HepG2 (cell line): Measurements from ENCODE around the gene ZBTB21. TPM values are rescaled to one million over a fixed set of nuclear protein-coding genes. Genes with fewer than 3 reads are reported as not detected.

ENCODE experiments used
- BRCA1 ChIP-seq: sonication (generic); formaldehyde crosslinking; IDR thresholded peaks from 2 replicates; pipeline ENCODE4 v1.4.0; 2020; ENCODE audit warnings: missing genetic modification reagents
- KIAA2018 ChIP-seq: sonication (generic); formaldehyde crosslinking; IDR thresholded peaks from 2 replicates; pipeline ENCODE4 v1.5.0; 2020; ENCODE audit warnings: mild to moderate bottlenecking, missing genetic modification reagents, borderline replicate concordance
- PCBP1 ChIP-seq: fragments of 200-400 bp; formaldehyde crosslinking; IDR thresholded peaks from 2 replicates; pipeline ENCODE4 v1.6.1; 2017; ENCODE audit warnings: mild to moderate bottlenecking, low read depth, low read length, borderline replicate concordance
- RELA ChIP-seq: sonication (generic); formaldehyde crosslinking; IDR thresholded peaks from 2 replicates; pipeline ENCODE4 v1.4.0; 2020; ENCODE audit warnings: missing genetic modification reagents
- ZFP37 ChIP-seq: sonication (generic); formaldehyde crosslinking; IDR thresholded peaks from 2 replicates; pipeline ENCODE4 v1.4.0; 2020; ENCODE audit warnings: missing genetic modification reagents, borderline replicate concordance
- ZNF362 ChIP-seq: sonication (generic); formaldehyde crosslinking; IDR thresholded peaks from 2 replicates; pipeline ENCODE4 v1.4.0; 2020; ENCODE audit warnings: missing genetic modification reagents, mild to moderate bottlenecking, borderline replicate concordance
- ZNF382 ChIP-seq: sonication (generic); formaldehyde crosslinking; IDR thresholded peaks from 2 replicates; pipeline ENCODE4 v1.5.0; 2020; ENCODE audit warnings: missing genetic modification reagents, mild to moderate bottlenecking, borderline replicate concordance
- polyA plus RNA-seq, 8 experiments: library from polyadenylated mRNA; depleted of rRNA in 3 of 8; stranded (reverse) in 7 of 8; unstranded in 1 of 8; fragments of >200 nt; fragmentation: Illumina TruSeq in 4 of 8; extraction: Trizol in 4 of 8; gene quantifications; 2 replicates each; pipeline versions ENCODE4 v1.2.1 to v1.2.3, GENCODE V29; 2011 to 2016; ENCODE audit warnings: low read depth in 4 of 8, missing spikeins in 1 of 8, mixed read lengths in 1 of 8; ENCODE audit not compliant: insufficient read depth in 1 of 8
- total RNA-seq, 5 experiments: library from RNA; depleted of rRNA; stranded (reverse); fragments of >200 nt; fragmentation: Illumina TruSeq; extraction: Trizol; gene quantifications; 2 replicates each; pipeline ENCODE4 v1.2.3, GENCODE V29; 2016; ENCODE audit warnings: low read depth in 1 of 5
- TF ChIP-seq, protein P1 (sequence below): sonication (generic); formaldehyde crosslinking; IDR thresholded peaks from 2 replicates; pipeline ENCODE4 v1.4.0; 2020; ENCODE audit warnings: missing genetic modification reagents

Gene ZBTB21
- total and polyA plus RNA-seq, 2 of the 13 experiments (the other 11 are each of a cell fraction or from before 2014, with no cell fraction given), result 4.5 to 6.1 TPM

DNA sequence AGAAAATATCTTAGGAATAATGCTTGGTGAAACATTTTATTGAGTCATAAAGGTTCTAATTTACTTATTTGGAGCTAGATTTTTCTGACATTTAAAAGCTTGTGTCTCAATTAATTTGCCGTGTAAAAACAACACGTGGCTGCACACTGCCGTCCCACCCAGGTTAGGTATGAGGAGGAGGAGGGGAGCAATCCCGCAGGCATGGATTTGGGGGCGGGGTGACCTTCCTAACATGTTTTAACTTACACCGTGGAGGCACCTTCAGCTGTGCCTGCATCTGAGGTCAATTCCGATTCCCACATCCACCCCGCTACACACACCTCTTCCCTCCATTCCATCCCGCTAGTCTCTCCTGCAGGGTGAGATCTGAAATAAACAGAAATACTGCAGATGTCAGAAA lies 32.5 kb upstream of the ZBTB21 start (continued):
- TF ChIP-seq ZNF362, result no peak
- TF ChIP-seq, protein P1, sequence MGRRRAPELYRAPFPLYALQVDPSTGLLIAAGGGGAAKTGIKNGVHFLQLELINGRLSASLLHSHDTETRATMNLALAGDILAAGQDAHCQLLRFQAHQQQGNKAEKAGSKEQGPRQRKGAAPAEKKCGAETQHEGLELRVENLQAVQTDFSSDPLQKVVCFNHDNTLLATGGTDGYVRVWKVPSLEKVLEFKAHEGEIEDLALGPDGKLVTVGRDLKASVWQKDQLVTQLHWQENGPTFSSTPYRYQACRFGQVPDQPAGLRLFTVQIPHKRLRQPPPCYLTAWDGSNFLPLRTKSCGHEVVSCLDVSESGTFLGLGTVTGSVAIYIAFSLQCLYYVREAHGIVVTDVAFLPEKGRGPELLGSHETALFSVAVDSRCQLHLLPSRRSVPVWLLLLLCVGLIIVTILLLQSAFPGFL (CRISPR knock-in tag), result no peak
- TF ChIP-seq PCBP1, result no peak
- TF ChIP-seq ZNF382 (CRISPR knock-in tag), result no peak
- no peak for TF ChIP-seq ZFP37 (CRISPR knock-in tag)
- TF ChIP-seq KIAA2018 (CRISPR knock-in tag), result no peak
- TF ChIP-seq BRCA1, result no peak
- no peak for TF ChIP-seq RELA
